IMR-90 (cell line): ENCODE results near the gene FUBP3. TPM values are rescaled to one million over a fixed set of nuclear protein-coding genes. Genes with fewer than 3 reads are reported as not detected.

Experiments
- ATAC-seq: fragments of 200-7000 bp; cut with Tn5 transposase; 2 replicates; pipeline ENCODE4 v1.9.1; 2020; ENCODE audit warnings: low read depth, mild to moderate bottlenecking, moderate library complexity
- BruUV-seq: library from RNA; stranded (reverse); fragments of 400-500 nt; replicated peaks from 2 replicates; lab custom pipeline; 2021; lab: Mats Ljungman, UMichigan
- CTCF ChIA-PET: fragments of 300-600 bp; formaldehyde crosslinking; extraction: SDS; loops from one replicate; lab custom pipeline; 2021; ENCODE audit warnings: antibody characterized with exemption; lab: Yijun Ruan, JAX
- POLR2A ChIA-PET: fragments of 300-600 bp; sonication (Branson Sonifier 250); formaldehyde crosslinking; loops from one replicate; lab custom pipeline; 2022; ENCODE audit warnings: antibody characterized with exemption; ENCODE audit not compliant: unreplicated experiment; lab: Charles Lee
- DNase-seq: peaks from one replicate; pipeline ENCODE4 v3.0.0; 2013
- H2AFZ ChIP-seq: replicated peaks from 2 replicates; pipeline ENCODE3; 2013; ENCODE audit warnings: low read length, mild to moderate bottlenecking; ENCODE audit not compliant: poor library complexity
- H2AK5ac ChIP-seq: 2 replicates; pipeline ENCODE4 v1.6.1; 2013; ENCODE audit warnings: low read depth, low read length, inconsistent platforms
- H2AK9ac ChIP-seq: replicated peaks from 2 replicates; pipeline ENCODE3; 2013; ENCODE audit warnings: mild to moderate bottlenecking, low read depth, low read length, moderate library complexity; ENCODE audit not compliant: poor library complexity
- H2BK120ac ChIP-seq: 2 replicates; pipeline ENCODE4 v1.6.1; 2013; ENCODE audit warnings: low read depth, low read length, inconsistent platforms
- H2BK15ac ChIP-seq: 3 replicates; pipeline ENCODE4 v1.6.1; 2013; ENCODE audit warnings: low read depth, low read length, inconsistent platforms
- H2BK20ac ChIP-seq: 2 replicates; pipeline ENCODE4 v1.6.1; 2013; ENCODE audit warnings: low read depth, mild to moderate bottlenecking, inconsistent platforms, low read length, moderate library complexity
- H2BK5ac ChIP-seq: 2 replicates; pipeline ENCODE4 v1.6.1; 2013; ENCODE audit warnings: mild to moderate bottlenecking, low read depth, low read length, inconsistent platforms; ENCODE audit not compliant: poor library complexity, severe bottlenecking
- H3K14ac ChIP-seq: replicated peaks from 2 replicates; pipeline ENCODE4 v1.6.1; 2013; ENCODE audit warnings: low read depth, low read length, inconsistent platforms
- H3K18ac ChIP-seq: 2 replicates; pipeline ENCODE4 v1.6.1; 2013; ENCODE audit warnings: low read depth, low read length, control low read depth
- H3K23ac ChIP-seq: 2 replicates; pipeline ENCODE4 v1.6.1; 2013; ENCODE audit warnings: low read depth, low read length, inconsistent platforms
- H3K27ac ChIP-seq: 2 replicates; pipeline ENCODE4 v1.5.1; 2013; ENCODE audit warnings: mild to moderate bottlenecking, control low read depth, low read length; ENCODE audit not compliant: insufficient read depth
- H3K27me3 ChIP-seq: 2 replicates; pipeline ENCODE4 v1.6.1; 2013; ENCODE audit warnings: low read length; ENCODE audit not compliant: control insufficient read depth, insufficient read depth
- H3K36me3 ChIP-seq: 2 replicates; pipeline ENCODE4 v1.6.1; 2013; ENCODE audit warnings: low read length, mixed read lengths; ENCODE audit not compliant: control insufficient read depth, insufficient read depth
- H3K4ac ChIP-seq: 2 replicates; pipeline ENCODE4 v1.6.1; 2013; ENCODE audit warnings: low read depth, low read length, inconsistent platforms
- H3K4me1 ChIP-seq: 2 replicates; pipeline ENCODE4 v1.6.1; 2013; ENCODE audit warnings: low read length, mixed read lengths; ENCODE audit not compliant: control insufficient read depth, insufficient read depth
- H3K4me2 ChIP-seq: 2 replicates; pipeline ENCODE4 v1.6.1; 2013; ENCODE audit warnings: low read depth, mild to moderate bottlenecking, control low read depth, low read length, moderate library complexity
- H3K4me3 ChIP-seq: 2 replicates; pipeline ENCODE4 v1.5.1; 2013; ENCODE audit warnings: low read depth, mild to moderate bottlenecking, control low read depth, low read length, moderate library complexity; ENCODE audit not compliant: insufficient read depth
- H3K56ac ChIP-seq: 2 replicates; pipeline ENCODE4 v1.6.1; 2013; ENCODE audit warnings: low read length, inconsistent platforms; ENCODE audit not compliant: insufficient read depth; ENCODE audit errors: extremely low read depth
- H3K79me1 ChIP-seq, 2 experiments: 2 replicates each; pipeline ENCODE4 v1.6.1; 2013; ENCODE audit warnings: low read length in 2 of 2, inconsistent platforms in 1 of 2, low read depth in 1 of 2
- H3K9ac ChIP-seq: 2 replicates; pipeline ENCODE4 v1.6.1; 2013; ENCODE audit warnings: low read depth, low read length, control low read depth
- H3K9me1 ChIP-seq: 2 replicates; pipeline ENCODE4 v1.6.1; 2013; ENCODE audit warnings: low read length, inconsistent platforms; ENCODE audit not compliant: insufficient read depth
- H3K9me3 ChIP-seq: 2 replicates; pipeline ENCODE4 v1.6.1; 2013; ENCODE audit warnings: low read length; ENCODE audit not compliant: control insufficient read depth, insufficient read depth
- H4K20me1 ChIP-seq: 2 replicates; pipeline ENCODE4 v1.6.1; 2013; ENCODE audit warnings: low read length, inconsistent platforms; ENCODE audit not compliant: insufficient read depth
- H4K5ac ChIP-seq: 2 replicates; pipeline ENCODE4 v1.6.1; 2013; ENCODE audit warnings: mild to moderate bottlenecking, low read depth, low read length, control low read depth
- H4K8ac ChIP-seq, 2 experiments: 2 replicates each; pipeline ENCODE4 v1.6.1; 2013; ENCODE audit warnings: low read depth in 2 of 2, low read length in 2 of 2, control low read depth in 1 of 2, inconsistent platforms in 1 of 2
- H4K91ac ChIP-seq: 2 replicates; pipeline ENCODE4 v1.6.1; 2013; ENCODE audit warnings: low read depth, low read length, inconsistent platforms; ENCODE audit not compliant: insufficient read depth
- CEBPB ChIP-seq: IDR thresholded peaks from 2 replicates; pipeline ENCODE4 v1.6.1; 2012; ENCODE audit warnings: low read depth, low read length, improper control_type of control experiment
- CHD1 ChIP-seq: IDR thresholded peaks from 2 replicates; pipeline ENCODE4 v1.6.1; 2012; ENCODE audit warnings: low read depth, low read length, improper control_type of control experiment
- FOS ChIP-seq: fragments of 150-350 bp; IDR thresholded peaks from 2 replicates; pipeline ENCODE4 v1.6.1; 2016; ENCODE audit warnings: low read depth, low read length
- MAZ ChIP-seq: IDR thresholded peaks from 2 replicates; pipeline ENCODE4 v1.6.1; 2012; ENCODE audit warnings: low read depth, mild to moderate bottlenecking, low read length, improper control_type of control experiment, moderate library complexity, borderline replicate concordance
- MXI1 ChIP-seq: IDR thresholded peaks from 2 replicates; pipeline ENCODE4 v1.6.1; 2012; ENCODE audit warnings: low read depth, mild to moderate bottlenecking, low read length, moderate library complexity, borderline replicate concordance
- NFE2L2 ChIP-seq: fragments of 150-350 bp; IDR thresholded peaks from 2 replicates; pipeline ENCODE4 v1.6.1; 2016; ENCODE audit warnings: low read depth, mild to moderate bottlenecking, low read length
- POLR2A ChIP-seq: IDR thresholded peaks from 2 replicates; pipeline ENCODE4 v1.6.1; 2012; ENCODE audit warnings: mild to moderate bottlenecking, low read depth, low read length
- RAD21 ChIP-seq: IDR thresholded peaks from 2 replicates; pipeline ENCODE4 v1.6.1; 2012; ENCODE audit warnings: low read length, improper control_type of control experiment
- RCOR1 ChIP-seq: IDR thresholded peaks from 2 replicates; pipeline ENCODE4 v1.6.1; 2012; ENCODE audit warnings: mild to moderate bottlenecking, low read length, improper control_type of control experiment; ENCODE audit not compliant: insufficient replicate concordance
- RFX5 ChIP-seq: IDR thresholded peaks from 2 replicates; pipeline ENCODE4 v1.8.0; 2012; ENCODE audit warnings: low read depth, mild to moderate bottlenecking, low read length, moderate library complexity
- SMC3 ChIP-seq: fragments of 150-350 bp; IDR thresholded peaks from 2 replicates; pipeline ENCODE4 v1.6.1; 2016; ENCODE audit warnings: low read depth, mild to moderate bottlenecking, antibody characterized with exemption, low read length, moderate library complexity
- WGBS, 2 experiments: methylation state at CpG; one replicate each; pipeline versions ENCODE4 v1.1.5 to v1.1.7; 2013; ENCODE audit warnings: missing lambda C conversion rate in 2 of 2; ENCODE audit not compliant: insufficient read length in 1 of 2; ENCODE audit errors: extremely low coverage in 2 of 2; 5-methylcytosine and 5-hydroxymethylcytosine counted together
- dilution Hi-C: fragments of 300-500 bp; cut with HindIII; formaldehyde crosslinking; loops from one replicate; pipeline ENCODE4 v1.14.3; 2018; ENCODE audit warnings: low sequenced_read_pairs; ENCODE audit not compliant: unreplicated experiment
- in situ Hi-C: fragments of 300-500 bp; cut with MboI; formaldehyde crosslinking; loops from 3 replicates; pipeline ENCODE4 v1.14.3; 2019; ENCODE audit warnings: low sequenced_read_pairs, inconsistent platforms, mixed read lengths
- intact Hi-C: fragments of 100-400 bp; cut with micrococcal nuclease; formaldehyde crosslinking; loops from 2 replicates; pipeline ENCODE4 v1.10.0; 2022
- polyA plus RNA-seq, 3 experiments: library from polyadenylated mRNA; depleted of rRNA; stranded (reverse); fragments of >200 nt; gene quantifications; 2 replicates each; pipeline ENCODE4 v1.2.3, GENCODE V29; 2012; ENCODE audit warnings: low replicate concordance in 1 of 3
- total RNA-seq: library from RNA; depleted of rRNA; stranded (reverse); fragments of >200 nt; gene quantifications from 2 replicates; pipeline ENCODE4 v1.2.3, GENCODE V29; 2012
- TF ChIP-seq, protein P1 (sequence below): fragments of 150-350 bp; IDR thresholded peaks from 2 replicates; pipeline ENCODE4 v1.6.1; 2016; ENCODE audit warnings: low read depth, mild to moderate bottlenecking, low read length, moderate library complexity, borderline replicate concordance
- TF ChIP-seq, protein P2 (sequence below): fragments of 150-350 bp; IDR thresholded peaks from 2 replicates; pipeline ENCODE4 v1.6.1; 2017; ENCODE audit warnings: mild to moderate bottlenecking, antibody characterized with exemption, low read length, low read depth
- TF ChIP-seq, protein P3 (sequence below): conservative IDR thresholded peaks from 2 replicates; pipeline ENCODE4 v1.5.1; 2012; ENCODE audit warnings: mild to moderate bottlenecking, low read depth, low read length, improper control_type of control experiment

Gene FUBP3
- total and polyA plus RNA-seq, 2 of the 4 experiments (the other 2 are of a cell fraction), result 32.3 to 50.1 TPM

DNA sequence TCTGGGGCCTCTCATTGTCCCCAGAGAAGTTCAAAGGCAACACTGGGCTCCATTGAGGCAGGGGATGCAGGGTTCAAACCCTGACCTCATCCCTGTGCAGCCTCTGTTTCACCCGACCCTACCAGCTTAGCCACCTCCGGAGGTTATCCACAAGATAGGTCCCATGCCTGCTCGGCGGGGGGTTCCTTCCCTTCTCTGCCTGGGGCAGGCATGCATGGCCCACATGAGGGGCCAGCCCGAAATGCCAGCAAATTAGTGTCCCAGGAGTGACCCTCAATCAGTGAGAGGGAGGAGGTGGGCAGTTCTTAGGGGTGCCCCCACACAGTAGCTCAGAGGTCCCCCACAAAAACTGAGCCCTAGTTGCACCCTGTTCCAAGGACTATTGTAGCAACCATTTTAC lies 24.8 kb upstream of the FUBP3 start:
- no CpG with 5 or more reads among the region's 5 CpGs for WGBS, 2 experiments
- TF ChIP-seq, protein P1, sequence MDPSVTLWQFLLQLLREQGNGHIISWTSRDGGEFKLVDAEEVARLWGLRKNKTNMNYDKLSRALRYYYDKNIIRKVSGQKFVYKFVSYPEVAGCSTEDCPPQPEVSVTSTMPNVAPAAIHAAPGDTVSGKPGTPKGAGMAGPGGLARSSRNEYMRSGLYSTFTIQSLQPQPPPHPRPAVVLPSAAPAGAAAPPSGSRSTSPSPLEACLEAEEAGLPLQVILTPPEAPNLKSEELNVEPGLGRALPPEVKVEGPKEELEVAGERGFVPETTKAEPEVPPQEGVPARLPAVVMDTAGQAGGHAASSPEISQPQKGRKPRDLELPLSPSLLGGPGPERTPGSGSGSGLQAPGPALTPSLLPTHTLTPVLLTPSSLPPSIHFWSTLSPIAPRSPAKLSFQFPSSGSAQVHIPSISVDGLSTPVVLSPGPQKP, result no peak
- TF ChIP-seq, protein P2, sequence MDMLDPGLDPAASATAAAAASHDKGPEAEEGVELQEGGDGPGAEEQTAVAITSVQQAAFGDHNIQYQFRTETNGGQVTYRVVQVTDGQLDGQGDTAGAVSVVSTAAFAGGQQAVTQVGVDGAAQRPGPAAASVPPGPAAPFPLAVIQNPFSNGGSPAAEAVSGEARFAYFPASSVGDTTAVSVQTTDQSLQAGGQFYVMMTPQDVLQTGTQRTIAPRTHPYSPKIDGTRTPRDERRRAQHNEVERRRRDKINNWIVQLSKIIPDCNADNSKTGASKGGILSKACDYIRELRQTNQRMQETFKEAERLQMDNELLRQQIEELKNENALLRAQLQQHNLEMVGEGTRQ, result no peak
- TF ChIP-seq, protein P3, sequence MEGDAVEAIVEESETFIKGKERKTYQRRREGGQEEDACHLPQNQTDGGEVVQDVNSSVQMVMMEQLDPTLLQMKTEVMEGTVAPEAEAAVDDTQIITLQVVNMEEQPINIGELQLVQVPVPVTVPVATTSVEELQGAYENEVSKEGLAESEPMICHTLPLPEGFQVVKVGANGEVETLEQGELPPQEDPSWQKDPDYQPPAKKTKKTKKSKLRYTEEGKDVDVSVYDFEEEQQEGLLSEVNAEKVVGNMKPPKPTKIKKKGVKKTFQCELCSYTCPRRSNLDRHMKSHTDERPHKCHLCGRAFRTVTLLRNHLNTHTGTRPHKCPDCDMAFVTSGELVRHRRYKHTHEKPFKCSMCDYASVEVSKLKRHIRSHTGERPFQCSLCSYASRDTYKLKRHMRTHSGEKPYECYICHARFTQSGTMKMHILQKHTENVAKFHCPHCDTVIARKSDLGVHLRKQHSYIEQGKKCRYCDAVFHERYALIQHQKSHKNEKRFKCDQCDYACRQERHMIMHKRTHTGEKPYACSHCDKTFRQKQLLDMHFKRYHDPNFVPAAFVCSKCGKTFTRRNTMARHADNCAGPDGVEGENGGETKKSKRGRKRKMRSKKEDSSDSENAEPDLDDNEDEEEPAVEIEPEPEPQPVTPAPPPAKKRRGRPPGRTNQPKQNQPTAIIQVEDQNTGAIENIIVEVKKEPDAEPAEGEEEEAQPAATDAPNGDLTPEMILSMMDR, result no peak
- TF ChIP-seq POLR2A (no peak), CEBPB (no peak), RAD21 (no peak), SMC3 (no peak), FOS (no peak), MXI1 (no peak), RFX5 (no peak), RCOR1 (no peak), NFE2L2 (no peak), CHD1 (no peak), MAZ (no peak)

More for the DNA sequence above, 24.8 kb upstream of the FUBP3 start:
- Histone ChIP-seq H3K79me1 (no peaks in the 10 kb centered on the region), H4K91ac (no peak overlapping the region), H2BK120ac (no peak overlapping the region), H3K9me3 (peaks cover 8% of the 10 kb centered on the region), H4K20me1 (no peaks in the 10 kb centered on the region), H3K4me2 (no peak overlapping the region), H2BK20ac (no peak overlapping the region), H2AFZ (no peak overlapping the region), H3K4me3 (no peak overlapping the region), H4K8ac (no peak overlapping the region), H2AK9ac (no peak overlapping the region), H3K27ac (no peak overlapping the region), H3K23ac (no peak overlapping the region), H3K56ac (no peak overlapping the region), H3K9me1 (no peaks in the 10 kb centered on the region), H3K27me3 (peaks cover 53% of the 10 kb centered on the region), H3K4me1 (no peaks in the 10 kb centered on the region), H2BK15ac (no peak overlapping the region), H4K5ac (no peak overlapping the region), H3K9ac (no peak overlapping the region), H3K14ac (no peak overlapping the region), H3K4ac (no peak overlapping the region), H2BK5ac (no peak overlapping the region), H3K18ac (no peak overlapping the region), H2AK5ac (no peak overlapping the region), H3K36me3 (no peaks in the 10 kb centered on the region)
- in situ Hi-C loops, result no loop called here
- dilution Hi-C loops, result no loop called here
- intact Hi-C loops, result no loop called here
- ChIA-PET POLR2A (no interaction called here), CTCF (no interaction called here)
- no peak for DNase-seq
- no TSS peak for BruUV-seq
- no peak for ATAC-seq
